Ishikawa (cell line): ENCODE measurements around the gene DMRTC2.

ENCODE experiments used
- CEBPB ChIP-seq: IDR thresholded peaks from 2 replicates; pipeline ENCODE4 v1.6.1; 2012
- CREB1 ChIP-seq: IDR thresholded peaks from 2 replicates; pipeline ENCODE4 v1.6.1; 2012; ENCODE audit warnings: low read depth
- EGR1 ChIP-seq: IDR thresholded peaks from 2 replicates; pipeline ENCODE4 v1.6.1; 2012
- EP300 ChIP-seq: IDR thresholded peaks from 2 replicates; pipeline ENCODE4 v1.6.1; 2012; ENCODE audit warnings: borderline replicate concordance
- FOXM1 ChIP-seq: IDR thresholded peaks from 2 replicates; pipeline ENCODE4 v1.6.1; 2012; ENCODE audit warnings: low read depth, borderline replicate concordance
- MAX ChIP-seq: IDR thresholded peaks from 2 replicates; pipeline ENCODE4 v1.6.1; 2012
- NFIC ChIP-seq: IDR thresholded peaks from 2 replicates; pipeline ENCODE4 v1.6.1; 2012
- RAD21 ChIP-seq: IDR thresholded peaks from 2 replicates; pipeline ENCODE4 v1.6.1; 2012; ENCODE audit warnings: low read depth
- REST ChIP-seq: IDR thresholded peaks from 2 replicates; pipeline ENCODE4 v1.6.1; 2012; ENCODE audit warnings: low read depth, mild to moderate bottlenecking
- TAF1 ChIP-seq: IDR thresholded peaks from 2 replicates; pipeline ENCODE4 v1.6.1; 2012; ENCODE audit warnings: low read depth, mild to moderate bottlenecking
- TCF12 ChIP-seq: IDR thresholded peaks from 2 replicates; pipeline ENCODE4 v1.6.1; 2012; ENCODE audit warnings: low read depth
- TEAD4 ChIP-seq: IDR thresholded peaks from 2 replicates; pipeline ENCODE4 v1.6.1; 2012
- USF1 ChIP-seq: IDR thresholded peaks from 2 replicates; pipeline ENCODE4 v1.6.1; 2012
- YY1 ChIP-seq: IDR thresholded peaks from 2 replicates; pipeline ENCODE4 v1.6.1; 2012; ENCODE audit warnings: low read depth
- ZBTB7A ChIP-seq: IDR thresholded peaks from 2 replicates; pipeline ENCODE4 v1.6.1; 2012; ENCODE audit warnings: low read depth

The DMRTC2 gene

GRCh38 chr19:41897820-41898219, 53.0 kb downstream of the DMRTC2 start:
- TF ChIP-seq FOXM1 (no peak), EP300 (no peak), NFIC (no peak), REST (no peak), CREB1 (no peak), RAD21 (no peak), YY1 (no peak), ZBTB7A (no peak), CEBPB (no peak), EGR1 (no peak), MAX (no peak), TCF12 (no peak)

GRCh38 chr19:41898235-41898634, 53.4 kb downstream of the DMRTC2 start:
- TF ChIP-seq CEBPB (no peak), FOXM1 (no peak), NFIC (no peak), TCF12 (no peak), EGR1 (no peak), EP300 (no peak), RAD21 (no peak), USF1 (no peak), CREB1 (no peak), TAF1 (no peak), REST (no peak), ZBTB7A (no peak), YY1 (no peak), TEAD4 (no peak), MAX (no peak)
